Stimulated activated CD8-positive, alpha-beta memory T cell treated with anti-CD3 and anti-CD28 coated beads, Interleukin-15, amount 100 ng/mL, for 24 hours (primary cell): ENCODE results near the gene BTBD18.

Source experiments
- DNase-seq: peaks from one replicate; pipeline ENCODE4 v3.0.0-alpha.2; 2020; ENCODE audit warnings: low read depth

BTBD18 gene

GRCh38 chr11:57775491-57775890 is 23.9 kb upstream of the BTBD18 start:
- no peak for DNase-seq

GRCh38 chr11:57773026-57773598 is 21.5 kb upstream of the BTBD18 start:
- DNase-seq, result no peak

GRCh38 chr11:57772562-57772961 is 20.9 kb upstream of the BTBD18 start:
- no peak for DNase-seq

GRCh38 chr11:57771365-57771764 is 19.7 kb upstream of the BTBD18 start:
- no peak for DNase-seq

- DNase-seq, result no peak
Observed at GRCh38 chr11:57770793-57771192, 19.2 kb upstream of the BTBD18 start.

GRCh38 chr11:57764972-57765371 is 13.4 kb upstream of the BTBD18 start:
- no peak for DNase-seq

GRCh38 chr11:57764566-57764965 is 12.9 kb upstream of the BTBD18 start:
- no peak for DNase-seq

- no peak for DNase-seq
Observed at GRCh38 chr11:57764021-57764420, 12.4 kb upstream of the BTBD18 start.

GRCh38 chr11:57763568-57763967 is 11.9 kb upstream of the BTBD18 start:
- DNase-seq, result no peak

GRCh38 chr11:57762235-57762861 is 10.7 kb upstream of the BTBD18 start:
- DNase-seq, result no peak

- no peak for DNase-seq
Observed at GRCh38 chr11:57761301-57762234, 9.9 kb upstream of the BTBD18 start, which contains the start of gene CTNND1. CTNND1 (plus strand) TSS chr11:57761802; CDS start chr11:57791479, 29,677 bp downstream.

GRCh38 chr11:57758174-57758573 is 6.6 kb upstream of the BTBD18 start:
- no peak for DNase-seq

- no peak for DNase-seq
Observed at GRCh38 chr11:57752954-57753353, 1.3 kb upstream of the BTBD18 start.

GRCh38 chr11:57751176-57751575 is 443 bp downstream of the BTBD18 start:
- DNase-seq, result no peak

GRCh38 chr11:57746920-57747319 is 4.7 kb downstream of the BTBD18 start:
- no peak for DNase-seq

- no peak for DNase-seq
Observed at GRCh38 chr11:57745206-57745605, 6.4 kb downstream of the BTBD18 start.

- DNase-seq, result no peak
Observed at GRCh38 chr11:57744357-57744756, 7.3 kb downstream of the BTBD18 start.

GRCh38 chr11:57742087-57742452 is 9.5 kb downstream of the BTBD18 start:
- no peak for DNase-seq

GRCh38 chr11:57741132-57742086 is 10.2 kb downstream of the BTBD18 start, which contains the start of gene SELENOH:
SELENOH (plus strand) TSS chr11:57741491; CDS start chr11:57741596, 105 bp downstream.
- peak; percentile 75 for DNase-seq

- DNase-seq, result no peak
Observed at GRCh38 chr11:57735619-57736298, 15.9 kb downstream of the BTBD18 start.

GRCh38 chr11:57732661-57733060 is 19.0 kb downstream of the BTBD18 start:
- no peak for DNase-seq
